HG03108 (cell line): ENCODE measurements around the gene INTS12.

Source experiments
- ATAC-seq: cut with Tn5 transposase; IDR thresholded peaks from one replicate; pipeline ENCODE4 v1.9.1; 2021; ENCODE audit warnings: moderate library complexity; ENCODE audit not compliant: unreplicated experiment

Gene INTS12

GRCh38 chr4:105633241-105633640 lies 75.2 kb downstream of the INTS12 start:
- ATAC-seq, result no peak
